ENCODE measurements around the gene TRA2A. TPM values are rescaled to one million over a fixed set of nuclear protein-coding genes. Genes with fewer than 3 reads are reported as not detected.

The TRA2A gene
- total and polyA plus RNA-seq, 9 of the 15 experiments (the other 6 are each of a cell fraction or from before 2014, with no cell fraction given) = 22.7 to 210 (median 73.9) TPM

DNA sequence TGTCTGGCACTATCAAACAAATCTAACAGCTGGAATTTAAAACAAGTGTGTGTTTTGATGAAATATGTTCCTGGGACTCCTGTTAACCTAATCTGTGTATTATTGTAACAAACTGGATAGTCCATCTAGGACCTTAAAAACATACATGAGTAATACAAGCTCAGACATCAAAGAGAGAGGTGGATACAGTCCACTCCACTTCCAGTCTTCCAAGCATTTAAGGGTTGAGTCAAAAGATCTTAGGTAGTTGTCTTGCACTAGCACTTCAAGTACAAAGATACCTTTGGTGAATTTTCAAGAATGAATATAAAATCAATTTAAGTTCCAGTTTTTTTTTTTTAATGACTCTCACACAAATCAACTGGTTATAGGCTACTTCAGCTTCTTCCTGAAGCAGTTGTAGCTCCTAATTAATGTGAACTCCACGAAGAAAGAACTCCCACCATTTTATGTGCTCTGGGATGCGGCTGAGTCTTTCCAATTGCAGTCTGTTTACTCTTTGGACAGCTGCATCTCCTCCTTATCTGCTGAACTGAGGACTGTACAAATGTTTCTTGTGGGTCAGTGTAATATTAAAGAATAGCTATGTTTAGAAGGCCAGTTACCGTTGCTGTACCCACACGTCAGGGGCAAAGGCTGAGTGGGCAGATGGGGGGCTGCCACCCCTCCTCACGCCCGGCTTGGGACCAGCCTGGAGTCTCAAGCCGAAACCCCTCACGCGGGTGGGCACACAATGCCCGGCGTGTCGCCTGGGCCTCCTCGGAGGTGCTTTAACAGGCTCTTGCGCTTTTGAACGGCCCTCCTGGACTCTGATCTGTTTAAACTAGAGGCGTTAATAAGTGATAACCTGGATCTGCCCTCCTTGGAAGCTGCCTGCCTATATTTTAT, 58.6 kb downstream of the TRA2A start (continued):
- peak; percentile 63 to 65; a peak in 3 of 4 replicates for TF ChIP-seq FOXA3 (CRISPR knock-in tag; conservative IDR thresholded peaks at IDR 0.05 in 1 of 2, IDR thresholded peaks at IDR 0.05 in 1 of 2)
- peak; percentile 17; the same call in 1 of the 2 replicates for TF ChIP-seq NFRKB (IDR thresholded peaks at IDR 0.05; ENCODE audit: low read depth)
- TF ChIP-seq CSDE1 (IDR thresholded peaks at IDR 0.05) = no peak
- TF ChIP-seq, protein P1, sequence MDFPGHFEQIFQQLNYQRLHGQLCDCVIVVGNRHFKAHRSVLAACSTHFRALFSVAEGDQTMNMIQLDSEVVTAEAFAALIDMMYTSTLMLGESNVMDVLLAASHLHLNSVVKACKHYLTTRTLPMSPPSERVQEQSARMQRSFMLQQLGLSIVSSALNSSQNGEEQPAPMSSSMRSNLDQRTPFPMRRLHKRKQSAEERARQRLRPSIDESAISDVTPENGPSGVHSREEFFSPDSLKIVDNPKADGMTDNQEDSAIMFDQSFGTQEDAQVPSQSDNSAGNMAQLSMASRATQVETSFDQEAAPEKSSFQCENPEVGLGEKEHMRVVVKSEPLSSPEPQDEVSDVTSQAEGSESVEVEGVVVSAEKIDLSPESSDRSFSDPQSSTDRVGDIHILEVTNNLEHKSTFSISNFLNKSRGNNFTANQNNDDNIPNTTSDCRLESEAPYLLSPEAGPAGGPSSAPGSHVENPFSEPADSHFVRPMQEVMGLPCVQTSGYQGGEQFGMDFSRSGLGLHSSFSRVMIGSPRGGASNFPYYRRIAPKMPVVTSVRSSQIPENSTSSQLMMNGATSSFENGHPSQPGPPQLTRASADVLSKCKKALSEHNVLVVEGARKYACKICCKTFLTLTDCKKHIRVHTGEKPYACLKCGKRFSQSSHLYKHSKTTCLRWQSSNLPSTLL (IDR thresholded peaks at IDR 0.05) = no peak
- TF ChIP-seq KDM2B (CRISPR knock-in tag; IDR thresholded peaks at IDR 0.05) = no peak
- TF ChIP-seq MXI1 (IDR thresholded peaks at IDR 0.05; ENCODE audit: low read depth, low read length) = no peak
- TF ChIP-seq, protein P2, sequence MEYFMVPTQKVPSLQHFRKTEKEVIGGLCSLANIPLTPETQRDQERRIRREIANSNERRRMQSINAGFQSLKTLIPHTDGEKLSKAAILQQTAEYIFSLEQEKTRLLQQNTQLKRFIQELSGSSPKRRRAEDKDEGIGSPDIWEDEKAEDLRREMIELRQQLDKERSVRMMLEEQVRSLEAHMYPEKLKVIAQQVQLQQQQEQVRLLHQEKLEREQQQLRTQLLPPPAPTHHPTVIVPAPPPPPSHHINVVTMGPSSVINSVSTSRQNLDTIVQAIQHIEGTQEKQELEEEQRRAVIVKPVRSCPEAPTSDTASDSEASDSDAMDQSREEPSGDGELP (CRISPR knock-in tag; IDR thresholded peaks at IDR 0.05; ENCODE audit: borderline replicate concordance) = peak; percentile 45
- 0 out of 2 replicates have a peak, but pooled peaks have one; percentile 22 for TF ChIP-seq SMARCA4 (IDR thresholded peaks at IDR 0.05)
- no peak for TF ChIP-seq STAT5B (CRISPR knock-in tag; IDR thresholded peaks at IDR 0.05)
- peak; percentile 55; the same call in 1 of the 2 replicates for TF ChIP-seq ZSCAN32 (CRISPR knock-in tag; IDR thresholded peaks at IDR 0.05)
- TF ChIP-seq ZNF143 (CRISPR knock-in tag; IDR thresholded peaks at IDR 0.05) = no peak
- peak; percentile 54 to 61; a peak in 2 of 4 replicates for TF ChIP-seq MLLT1 (IDR thresholded peaks at IDR 0.05)
- no peak for TF ChIP-seq BCL6 (CRISPR knock-in tag; IDR thresholded peaks at IDR 0.05)
- TF ChIP-seq NFE2 (IDR thresholded peaks at IDR 0.05; ENCODE audit: low read depth) = no peak
- no peak for TF ChIP-seq ZNF212 (CRISPR knock-in tag; IDR thresholded peaks at IDR 0.05)
- 0 out of 2 replicates have a peak, but pooled peaks have one; percentile 31 for TF ChIP-seq ZNF586 (CRISPR knock-in tag; conservative IDR thresholded peaks at IDR 0.05)
- TF ChIP-seq PHTF2 (CRISPR knock-in tag; IDR thresholded peaks at IDR 0.05) = no peak
- no peak for TF ChIP-seq ERF (CRISPR knock-in tag; IDR thresholded peaks at IDR 0.05)
- TF ChIP-seq POLR2A (conservative IDR thresholded peaks at IDR 0.05) = no peak
- TF ChIP-seq KLF13 (tag; IDR thresholded peaks at IDR 0.05; ENCODE audit: borderline replicate concordance, low read depth) = no peak
- no peak for TF ChIP-seq ZNF408 (CRISPR knock-in tag; IDR thresholded peaks at IDR 0.05; ENCODE audit: low read depth)
- TF ChIP-seq, protein P3, sequence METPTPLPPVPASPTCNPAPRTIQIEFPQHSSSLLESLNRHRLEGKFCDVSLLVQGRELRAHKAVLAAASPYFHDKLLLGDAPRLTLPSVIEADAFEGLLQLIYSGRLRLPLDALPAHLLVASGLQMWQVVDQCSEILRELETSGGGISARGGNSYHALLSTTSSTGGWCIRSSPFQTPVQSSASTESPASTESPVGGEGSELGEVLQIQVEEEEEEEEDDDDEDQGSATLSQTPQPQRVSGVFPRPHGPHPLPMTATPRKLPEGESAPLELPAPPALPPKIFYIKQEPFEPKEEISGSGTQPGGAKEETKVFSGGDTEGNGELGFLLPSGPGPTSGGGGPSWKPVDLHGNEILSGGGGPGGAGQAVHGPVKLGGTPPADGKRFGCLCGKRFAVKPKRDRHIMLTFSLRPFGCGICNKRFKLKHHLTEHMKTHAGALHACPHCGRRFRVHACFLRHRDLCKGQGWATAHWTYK (CRISPR knock-in tag; IDR thresholded peaks at IDR 0.05) = no peak
- no peak for TF ChIP-seq ZFPM2 (CRISPR knock-in tag; IDR thresholded peaks at IDR 0.05)
- TF ChIP-seq FOSL1 (tag; conservative IDR thresholded peaks at IDR 0.05) = 0 out of 2 replicates have a peak, but pooled peaks have one; percentile 11
- 0 out of 2 replicates have a peak, but pooled peaks have one; percentile 14 for TF ChIP-seq PTBP1 (IDR thresholded peaks at IDR 0.05; ENCODE audit: low read depth, low read length)

All from K562 (cell line).